HEK293 (cell line): ENCODE measurements around the gene MRPS27.

ENCODE experiments used
- CTCF ChIP-seq: fragments of 450-650 bp; formaldehyde crosslinking; IDR thresholded peaks from 2 replicates; pipeline ENCODE4 v1.5.1; 2016; ENCODE audit warnings: missing biosample characterization, missing genetic modification characterization
- GLIS1 ChIP-seq: fragments of 450-650 bp; formaldehyde crosslinking; IDR thresholded peaks from 2 replicates; pipeline ENCODE4 v1.5.1; 2016; ENCODE audit warnings: missing biosample characterization, missing genetic modification characterization
- ZBTB1 ChIP-seq: fragments of 450-650 bp; formaldehyde crosslinking; IDR thresholded peaks from 2 replicates; pipeline ENCODE4 v1.5.1; 2016; ENCODE audit warnings: missing biosample characterization, missing genetic modification characterization
- ZBTB7A ChIP-seq: fragments of 450-650 bp; formaldehyde crosslinking; IDR thresholded peaks from 2 replicates; pipeline ENCODE4 v1.5.1; 2016; ENCODE audit warnings: low read depth, missing biosample characterization, missing genetic modification characterization
- ZNF121 ChIP-seq: fragments of 450-650 bp; formaldehyde crosslinking; IDR thresholded peaks from 2 replicates; pipeline ENCODE4 v1.5.1; 2016; ENCODE audit warnings: missing biosample characterization, missing genetic modification characterization
- ZNF155 ChIP-seq: fragments of 450-650 bp; formaldehyde crosslinking; IDR thresholded peaks from 2 replicates; pipeline ENCODE4 v1.5.1; 2016; ENCODE audit warnings: missing biosample characterization, missing genetic modification characterization
- ZNF280D ChIP-seq: fragments of 450-650 bp; formaldehyde crosslinking; IDR thresholded peaks from 2 replicates; pipeline ENCODE4 v1.5.1; 2016; ENCODE audit warnings: missing biosample characterization, missing genetic modification characterization
- ZNF292 ChIP-seq: fragments of 450-650 bp; formaldehyde crosslinking; IDR thresholded peaks from 2 replicates; pipeline ENCODE4 v1.5.1; 2016; ENCODE audit warnings: low read depth, missing biosample characterization, missing genetic modification characterization, borderline replicate concordance
- ZNF571 ChIP-seq: fragments of 450-650 bp; formaldehyde crosslinking; IDR thresholded peaks from 2 replicates; pipeline ENCODE4 v1.5.0; 2017; ENCODE audit warnings: missing biosample characterization, missing genetic modification characterization
- ZNF639 ChIP-seq: fragments of 450-650 bp; formaldehyde crosslinking; IDR thresholded peaks from 2 replicates; pipeline ENCODE4 v1.5.1; 2016; ENCODE audit warnings: missing biosample characterization, missing genetic modification characterization
- ZNF777 ChIP-seq: fragments of 450-650 bp; formaldehyde crosslinking; IDR thresholded peaks from 2 replicates; pipeline ENCODE4 v1.5.1; 2017; ENCODE audit warnings: missing biosample characterization, missing genetic modification characterization, borderline replicate concordance

GRCh38 chr5:72241346-72242003 lies 78.6 kb downstream of the MRPS27 start:
- no peak for TF ChIP-seq ZNF639
- no peak for TF ChIP-seq ZBTB1 (tag by site-specific recombination)
- no peak for TF ChIP-seq ZNF777 (tag by site-specific recombination)
- no peak for TF ChIP-seq CTCF (tag by site-specific recombination)
- no peak for TF ChIP-seq ZNF292
- TF ChIP-seq GLIS1 (tag by site-specific recombination), result no peak
- no peak for TF ChIP-seq ZNF280D
- no peak for TF ChIP-seq ZNF571 (tag by site-specific recombination)
- no peak for TF ChIP-seq ZNF155 (tag by site-specific recombination)
- no peak for TF ChIP-seq ZNF121 (tag by site-specific recombination)
- TF ChIP-seq ZBTB7A (tag by site-specific recombination), result no peak
